Ovary (tissue), 9 donors: ENCODE data around the gene PUSL1. TPM values are rescaled to one million over a fixed set of nuclear protein-coding genes. Genes with fewer than 3 reads are reported as not detected.

Source experiments
- DNase-seq, 5 donors: peaks; one replicate each; pipeline ENCODE4 v3.0.0-alpha.2; 2019 to 2020
- H3K27ac ChIP-seq, 2 donors: fragments of 200-600 bp; one replicate each; pipeline versions ENCODE4 v1.5.1 to v1.8.0; 2019 to 2022
- H3K27me3 ChIP-seq: fragments of 200-600 bp; one replicate; pipeline ENCODE4 v1.8.0; 2022
- H3K36me3 ChIP-seq: fragments of 200-600 bp; sonication (generic); one replicate; pipeline ENCODE4 v1.5.1; 2019
- H3K4me1 ChIP-seq: one replicate; pipeline ENCODE4 v1.8.1; 2013; ENCODE audit warnings: mild to moderate bottlenecking, moderate library complexity; ENCODE audit not compliant: insufficient read depth
- H3K4me3 ChIP-seq: fragments of 200-600 bp; sonication (generic); one replicate; pipeline ENCODE4 v1.5.1; 2017
- H3K9me3 ChIP-seq, 2 donors: fragments of 200-600 bp in 1 of 2; sonication (generic) in 1 of 2; one replicate each; pipeline versions ENCODE4 v1.5.1 to v1.8.1; 2013 to 2019; ENCODE audit warnings: mild to moderate bottlenecking in 1 of 2, moderate library complexity in 1 of 2
- EP300 ChIP-seq: sonication (generic); formaldehyde crosslinking; IDR thresholded peaks from one replicate; pipeline ENCODE4 v1.6.1; 2017; ENCODE audit warnings: antibody characterized with exemption
- POLR2A ChIP-seq: fragments of 450-650 bp; IDR thresholded peaks from one replicate; pipeline ENCODE4 v1.6.1; 2017; ENCODE audit warnings: antibody characterized with exemption, mild to moderate bottlenecking, moderate library complexity
- WGBS, 3 donors: extraction: QIAGEN DNeasy Blood & Tissue Kit in 1 of 3; methylation state at CpG; one replicate each; pipeline versions ENCODE4 v1.1.5 to v1.1.7; 2013 to 2017; 5-methylcytosine and 5-hydroxymethylcytosine counted together
- intact Hi-C, 4 donors: fragments of 100-400 bp; cut with DNase I; formaldehyde crosslinking; loops; one replicate each; pipeline versions ENCODE4 v1.11.0 to v1.15.1; 2022 to 2023
- polyA plus RNA-seq, 2 donors: library from polyadenylated mRNA; stranded (reverse); fragments of 200-250 nt in 1 of 2; fragments of 350-450 nt in 1 of 2; fragmentation: Illumina TruSeq in 1 of 2; extraction: RNeasy Lipid Tissue Mini Kit (QIAGEN cat#74804) in 1 of 2; gene quantifications; one replicate each; pipeline ENCODE4 v1.2.3, GENCODE V29; 2013 to 2014
- total RNA-seq, 7 donors: library from RNA; depleted of rRNA in 2 of 7; stranded (reverse); fragments of >200 nt in 2 of 7; fragmentation: NEBNext Ultra II Directional in 3 of 7; extraction: Animal tissue kit (Norgen Biotek cat#: 25700) in 3 of 7; gene quantifications; one replicate each; pipeline versions ENCODE4 v1.1.0 to v1.2.4, GENCODE V29; 2016 to 2023
- TF ChIP-seq, protein P1 (sequence below), 3 donors: fragments of 450-650 bp in 2 of 3; fragments of 200-600 bp in 1 of 3; IDR thresholded peaks; one replicate each; pipeline versions ENCODE4 v1.5.1 to v1.8.0; 2016 to 2022; ENCODE audit warnings: antibody characterized with exemption in 3 of 3, mild to moderate bottlenecking in 1 of 3
- donor health status: DM: no; HTN: no; CAD: no; lungs with moderate emphysema.
- donor health status: DM: no; HTN: no; CAD: no.
- donor health status: Bipolar disorder and iron deficiency.
- donor health status: DM: yes; HTN: yes; CAD: no.
- donor health status: DM: no; HTN: no; CAD: no.
- donor health status: DM: yes; HTN: yes; CAD: no.

Gene PUSL1
- total and polyA plus RNA-seq, 9 donors: 0.18 to 27.6 (median 20.8) TPM

DNA sequence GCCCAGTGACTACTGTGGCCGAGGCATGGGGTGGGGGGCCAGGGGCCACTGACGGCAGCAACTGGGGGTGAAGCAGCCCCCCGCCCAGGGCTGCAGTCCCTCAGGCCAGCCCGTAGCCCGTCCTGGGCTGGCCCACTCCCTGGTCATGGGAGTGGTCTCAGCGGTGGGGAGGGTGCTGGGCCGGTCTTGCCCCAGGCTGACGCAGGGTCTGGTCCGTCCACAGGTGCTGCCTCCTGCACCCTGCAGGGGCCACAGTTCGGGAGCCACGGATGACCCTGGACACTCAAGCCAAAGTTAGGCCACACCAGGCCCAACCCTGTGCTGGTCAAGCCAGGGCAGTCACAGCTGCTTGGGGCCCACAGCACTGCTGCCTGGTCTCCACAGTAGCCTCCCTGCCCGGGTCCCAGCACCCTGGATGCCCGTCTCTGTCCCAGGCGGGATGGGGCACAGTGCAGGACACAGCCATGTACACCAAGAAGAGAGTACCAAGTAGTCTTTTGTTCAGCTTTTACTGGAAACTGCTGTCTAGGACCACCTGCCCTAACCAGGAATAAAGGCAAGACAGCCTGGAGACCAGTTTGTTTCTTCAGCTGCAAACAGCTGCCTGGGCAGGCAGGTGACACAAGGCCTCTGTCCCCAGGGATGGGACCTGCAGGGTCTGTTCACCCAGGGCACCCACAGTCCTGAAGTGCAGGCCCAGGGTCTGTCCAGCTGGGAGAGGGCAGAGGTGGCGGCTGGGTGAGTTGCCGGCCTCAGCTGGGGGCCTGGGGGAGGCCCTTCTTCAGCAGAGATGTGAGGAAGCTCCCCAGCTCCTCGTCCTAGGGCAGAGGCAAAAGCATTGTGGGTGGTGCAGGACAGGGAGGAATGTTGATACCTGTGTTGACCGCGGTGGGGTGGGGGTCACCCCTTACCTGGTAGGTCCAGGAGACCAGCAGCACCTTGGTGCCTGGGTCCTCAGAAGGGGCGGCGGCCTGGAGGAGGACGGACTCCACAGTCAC is 3.0 kb downstream of the PUSL1 start:
- WGBS, 3 donors: 82 to 85% (median 82%) methylated on average over 21 to 22 of the region's 22 CpGs
- H3K27ac ChIP-seq: no peak overlapping the region

DNA sequence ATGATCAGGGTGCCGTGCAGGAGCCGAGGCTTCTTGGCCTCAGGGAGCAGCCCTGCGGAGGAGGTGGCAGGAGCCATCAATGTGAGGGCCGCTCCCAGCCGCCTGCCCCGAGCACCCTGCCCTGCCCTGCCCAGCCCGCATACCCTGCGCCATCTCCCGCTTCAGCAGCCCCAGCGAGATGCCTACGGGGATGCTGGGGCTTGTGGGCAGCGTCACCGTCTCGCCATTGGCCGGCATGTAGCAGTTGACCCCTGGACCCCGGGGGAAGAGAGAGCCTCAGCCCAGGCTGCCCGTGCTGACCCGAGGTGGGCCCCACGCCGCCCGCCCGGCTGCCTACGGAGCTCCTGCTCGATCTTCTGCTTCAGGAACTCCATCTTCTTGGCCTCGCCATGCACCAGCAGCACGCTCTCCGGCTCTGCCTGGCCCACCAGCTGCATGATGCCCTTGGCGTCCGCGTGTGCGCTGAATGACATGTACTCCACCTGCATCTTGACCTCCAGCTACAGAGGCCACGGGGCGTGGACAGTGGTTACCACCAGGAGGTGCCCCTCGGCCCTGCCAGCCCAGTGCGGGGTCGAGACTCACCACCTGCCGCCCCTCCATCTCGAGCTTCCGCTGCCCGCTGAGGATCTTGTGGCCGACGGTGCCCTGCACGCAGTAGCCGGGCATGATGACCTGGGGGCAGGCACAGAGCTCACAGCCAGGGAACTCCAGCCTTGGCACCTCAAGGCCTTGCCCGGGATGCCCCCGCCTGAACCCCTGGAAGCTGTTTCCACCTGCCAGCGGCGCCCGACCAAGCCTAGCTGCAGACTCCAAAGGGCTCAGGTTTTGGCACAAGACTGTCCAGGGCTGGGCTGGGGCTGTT is 4.3 kb downstream of the PUSL1 start:
- intact Hi-C loops: loop anchor here in 1 of 4 donors (10.0 kb wide), 1 partner anchor 192 kb away; no protein-coding TSS in a partner anchor
- Histone ChIP-seq H3K36me3 (no peaks in the 10 kb centered on the region), H3K9me3 (no peaks in the 10 kb centered on the region), H3K4me1 (peaks cover 10% of the 10 kb centered on the region), H3K27ac (no peak overlapping the region), H3K27me3 (no peaks in the 10 kb centered on the region), H3K4me3 (no peak overlapping the region)
- WGBS, 3 donors: 84 to 88% (median 88%) methylated on average over 49 of the region's 49 CpGs
- DNase-seq: no peak
- TF ChIP-seq, protein P1, sequence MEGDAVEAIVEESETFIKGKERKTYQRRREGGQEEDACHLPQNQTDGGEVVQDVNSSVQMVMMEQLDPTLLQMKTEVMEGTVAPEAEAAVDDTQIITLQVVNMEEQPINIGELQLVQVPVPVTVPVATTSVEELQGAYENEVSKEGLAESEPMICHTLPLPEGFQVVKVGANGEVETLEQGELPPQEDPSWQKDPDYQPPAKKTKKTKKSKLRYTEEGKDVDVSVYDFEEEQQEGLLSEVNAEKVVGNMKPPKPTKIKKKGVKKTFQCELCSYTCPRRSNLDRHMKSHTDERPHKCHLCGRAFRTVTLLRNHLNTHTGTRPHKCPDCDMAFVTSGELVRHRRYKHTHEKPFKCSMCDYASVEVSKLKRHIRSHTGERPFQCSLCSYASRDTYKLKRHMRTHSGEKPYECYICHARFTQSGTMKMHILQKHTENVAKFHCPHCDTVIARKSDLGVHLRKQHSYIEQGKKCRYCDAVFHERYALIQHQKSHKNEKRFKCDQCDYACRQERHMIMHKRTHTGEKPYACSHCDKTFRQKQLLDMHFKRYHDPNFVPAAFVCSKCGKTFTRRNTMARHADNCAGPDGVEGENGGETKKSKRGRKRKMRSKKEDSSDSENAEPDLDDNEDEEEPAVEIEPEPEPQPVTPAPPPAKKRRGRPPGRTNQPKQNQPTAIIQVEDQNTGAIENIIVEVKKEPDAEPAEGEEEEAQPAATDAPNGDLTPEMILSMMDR (IDR thresholded peaks at IDR 0.05): no peak
- TF ChIP-seq EP300 (no peak), POLR2A (no peak)

More for the DNA sequence above, 3.0 kb downstream of the PUSL1 start:
- peaks cover 12% of the 10 kb centered on the region for H3K4me1 ChIP-seq
- H3K4me3 ChIP-seq: no peak overlapping the region
- TF ChIP-seq, protein P1 (IDR thresholded peaks at IDR 0.05): no peak
- no peak for TF ChIP-seq EP300
- no peak for TF ChIP-seq POLR2A
- intact Hi-C loops: loop anchor here in 1 of 4 donors (10.0 kb wide), 1 partner anchor 193 kb away; no protein-coding TSS in a partner anchor
- no peaks in the 10 kb centered on the region for H3K36me3 ChIP-seq
- no peaks in the 10 kb centered on the region for H3K27me3 ChIP-seq
- H3K9me3 ChIP-seq: no peaks in the 10 kb centered on the region
- DNase-seq: no peak

GRCh38 chr1:1313500-1314236 is 5.3 kb downstream of the PUSL1 start:
- Histone ChIP-seq H3K9me3 (no peaks in the 10 kb centered on the region), H3K36me3 (no peaks in the 10 kb centered on the region), H3K27ac (no peak overlapping the region), H3K4me3 (no peak overlapping the region), H3K27me3 (no peaks in the 10 kb centered on the region), H3K4me1 (peaks cover 10% of the 10 kb centered on the region)
- TF ChIP-seq, protein P1 (IDR thresholded peaks at IDR 0.05): no peak
- TF ChIP-seq EP300: no peak
- TF ChIP-seq POLR2A: no peak
- intact Hi-C loops: loop anchor here in 1 of 4 donors (10.0 kb wide), 1 partner anchor 191 kb away; no protein-coding TSS in a partner anchor
- no peak for DNase-seq
- WGBS, 3 donors: 82 to 89% (median 83%) methylated on average over 37 of the region's 37 CpGs
